ENCODE data around the gene CFAP43. TPM values are rescaled to one million over a fixed set of nuclear protein-coding genes. Genes with fewer than 3 reads are reported as not detected.
"Not testable (repeated sequence)": the region's sequence is repeated elsewhere in the genome, so short reads cannot be mapped to it uniquely, and the experiment has no call there.

The CFAP43 gene
- total and polyA plus RNA-seq, 10 of the 15 experiments (the other 5 are each of a cell fraction or from before 2014, with no cell fraction given): 0.06 to 0.14 (median 0.10) TPM; not detected in 5

GRCh38 chr10:104243009-104243408, 10.8 kb upstream of the CFAP43 start:
- BruUV-seq (replicated peaks); ATAC-seq; H2AFZ ChIP-seq (ENCODE audit: control insufficient read depth, low read depth, low read length); H3K4me1 ChIP-seq (ENCODE audit: control insufficient read depth, insufficient read depth, low read length); H3K4me2 ChIP-seq (ENCODE audit: control insufficient read depth, insufficient read depth); RAD21 ChIA-PET (ENCODE audit: unreplicated experiment); H3K79me2 ChIP-seq (ENCODE audit: control insufficient read depth, insufficient read depth, low read length); FAIRE-seq; DNase-seq (ENCODE audit: low read depth, low spot score); POLR2A ChIA-PET; intact Hi-C loops (cut with micrococcal nuclease; ENCODE audit: unreplicated experiment); H4K20me1 ChIP-seq (ENCODE audit: control insufficient read depth, insufficient read depth); H3K27ac ChIP-seq (ENCODE audit: control insufficient read depth, insufficient read depth); H3K9ac ChIP-seq (ENCODE audit: control insufficient read depth, insufficient read depth, low read length); in situ Hi-C loops (cut with MboI); H3K4me3 ChIP-seq; SMC1A ChIA-PET (ENCODE audit: uncharacterized antibody, unreplicated experiment); H3K9me3 ChIP-seq (replicated peaks; ENCODE audit: control insufficient read depth, insufficient read depth, low read length); H3K27me3 ChIP-seq (replicated peaks in 1 of 2; ENCODE audit: control insufficient read depth in 2 of 2, insufficient read depth in 2 of 2, low read length in 1 of 2); H3K36me3 ChIP-seq (ENCODE audit: control insufficient read depth in 2 of 2, insufficient read depth in 2 of 2, low read length in 1 of 2): not testable (repeated sequence)
- WGBS (ENCODE audit: insufficient coverage, insufficient replicate concordance, low lambda C conversion rate, missing lambda C conversion rate): 27% methylated on average over 3 of the region's 3 CpGs
- CTCF ChIA-PET: interaction anchor here (0.8 kb wide), 1 partner anchor 106 kb away, joined by 3 read pairs; no protein-coding TSS in a partner anchor

- no peak for DNase-seq (ENCODE audit: low read depth, low spot score)
- TF ChIP-seq SMAD1 (IDR thresholded peaks at IDR 0.05; ENCODE audit: low read depth, partially characterized antibody) (no peak), HDAC2 (IDR thresholded peaks at IDR 0.05) (no peak), NBN (IDR thresholded peaks at IDR 0.05) (no peak), NR2C1 (IDR thresholded peaks at IDR 0.05) (no peak), ATF7 (IDR thresholded peaks at IDR 0.05; ENCODE audit: low read depth) (no peak), CUX1 (IDR thresholded peaks at IDR 0.05; ENCODE audit: insufficient replicate concordance, low read depth, low read length) (no peak), CHD2 (IDR thresholded peaks at IDR 0.05; ENCODE audit: borderline replicate concordance, low read depth, low read length) (no peak), NR2C2 (IDR thresholded peaks at IDR 0.05; ENCODE audit: borderline replicate concordance, control insufficient read depth, insufficient read length, low read depth) (no peak)
- TF ChIP-seq, protein P1, sequence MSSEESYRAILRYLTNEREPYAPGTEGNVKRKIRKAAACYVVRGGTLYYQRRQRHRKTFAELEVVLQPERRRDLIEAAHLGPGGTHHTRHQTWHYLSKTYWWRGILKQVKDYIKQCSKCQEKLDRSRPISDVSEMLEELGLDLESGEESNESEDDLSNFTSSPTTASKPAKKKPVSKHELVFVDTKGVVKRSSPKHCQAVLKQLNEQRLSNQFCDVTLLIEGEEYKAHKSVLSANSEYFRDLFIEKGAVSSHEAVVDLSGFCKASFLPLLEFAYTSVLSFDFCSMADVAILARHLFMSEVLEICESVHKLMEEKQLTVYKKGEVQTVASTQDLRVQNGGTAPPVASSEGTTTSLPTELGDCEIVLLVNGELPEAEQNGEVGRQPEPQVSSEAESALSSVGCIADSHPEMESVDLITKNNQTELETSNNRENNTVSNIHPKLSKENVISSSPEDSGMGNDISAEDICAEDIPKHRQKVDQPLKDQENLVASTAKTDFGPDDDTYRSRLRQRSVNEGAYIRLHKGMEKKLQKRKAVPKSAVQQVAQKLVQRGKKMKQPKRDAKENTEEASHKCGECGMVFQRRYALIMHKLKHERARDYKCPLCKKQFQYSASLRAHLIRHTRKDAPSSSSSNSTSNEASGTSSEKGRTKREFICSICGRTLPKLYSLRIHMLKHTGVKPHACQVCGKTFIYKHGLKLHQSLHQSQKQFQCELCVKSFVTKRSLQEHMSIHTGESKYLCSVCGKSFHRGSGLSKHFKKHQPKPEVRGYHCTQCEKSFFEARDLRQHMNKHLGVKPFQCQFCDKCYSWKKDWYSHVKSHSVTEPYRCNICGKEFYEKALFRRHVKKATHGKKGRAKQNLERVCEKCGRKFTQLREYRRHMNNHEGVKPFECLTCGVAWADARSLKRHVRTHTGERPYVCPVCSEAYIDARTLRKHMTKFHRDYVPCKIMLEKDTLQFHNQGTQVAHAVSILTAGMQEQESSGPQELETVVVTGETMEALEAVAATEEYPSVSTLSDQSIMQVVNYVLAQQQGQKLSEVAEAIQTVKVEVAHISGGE (CRISPR knock-in tag; IDR thresholded peaks at IDR 0.05): no peak
Observed at GRCh38 chr10:104242545-104242944, 10.4 kb upstream of the CFAP43 start.

More at GRCh38 chr10:104242545-104242944, 10.4 kb upstream of the CFAP43 start:
- no peaks in the 10 kb centered on the region for H3K4me1 ChIP-seq (ENCODE audit: control insufficient read depth, insufficient read depth, low read length)
- no peak overlapping the region for H3K27ac ChIP-seq (ENCODE audit: control insufficient read depth, insufficient read depth)
- H2AFZ ChIP-seq (ENCODE audit: control insufficient read depth, low read depth, low read length): no peak overlapping the region
- no TSS peak for BruUV-seq (replicated peaks)
- ATAC-seq (no peak), FAIRE-seq (no peak)
- H3K4me3 ChIP-seq: no peak overlapping the region
- H3K27me3 ChIP-seq (replicated peaks in 1 of 2; ENCODE audit: control insufficient read depth in 2 of 2, insufficient read depth in 2 of 2, low read length in 1 of 2): no peaks in the 10 kb centered on the region; a peak in 1 of 4 replicates
- ChIA-PET RAD21 (ENCODE audit: unreplicated experiment) (no interaction called here), POLR2A (interaction anchor here (1.0 kb wide), 1 partner anchor 12 kb away, joined by 3 read pairs; the partner anchor contains the start of gene GSTO1), SMC1A (ENCODE audit: uncharacterized antibody, unreplicated experiment) (no interaction called here), CTCF (interaction anchor here (0.8 kb wide), 1 partner anchor 107 kb away, joined by 3 read pairs; no protein-coding TSS in a partner anchor)
- H3K9ac ChIP-seq (ENCODE audit: control insufficient read depth, insufficient read depth, low read length): no peak overlapping the region
- H3K9me3 ChIP-seq (replicated peaks; ENCODE audit: control insufficient read depth, insufficient read depth, low read length): peaks cover 6% of the 10 kb centered on the region
- intact Hi-C loops (cut with micrococcal nuclease; ENCODE audit: unreplicated experiment) (no loop called here), in situ Hi-C loops (cut with MboI) (no loop called here)
- no peaks in the 10 kb centered on the region for H4K20me1 ChIP-seq (ENCODE audit: control insufficient read depth, insufficient read depth)
- no peak overlapping the region for H3K4me2 ChIP-seq (ENCODE audit: control insufficient read depth, insufficient read depth)
- H3K79me2 ChIP-seq (ENCODE audit: control insufficient read depth, insufficient read depth, low read length): no peaks in the 10 kb centered on the region
- H3K36me3 ChIP-seq (ENCODE audit: control insufficient read depth in 2 of 2, insufficient read depth in 2 of 2, low read length in 1 of 2): no peaks in the 10 kb centered on the region

Data from GM12878 (cell line).